Thoracic aorta (tissue), 2 donors: ENCODE measurements around the gene DDX23. TPM values are rescaled to one million over a fixed set of nuclear protein-coding genes. Genes with fewer than 3 reads are reported as not detected.

Source experiments
- ATAC-seq: fragments of 150-250 bp; one replicate; pipeline ENCODE4 v1.8.0; 2017; ENCODE audit warnings: low read depth; ENCODE audit not compliant: insufficient number of reproducible peaks, low FRiP score
- DNase-seq: peaks from one replicate; pipeline ENCODE4 v3.0.0-alpha.2; 2020; ENCODE audit warnings: low spot score
- H3K27ac ChIP-seq, 2 donors: fragments of 200-600 bp; sonication (generic); 1 replicate in 1 of 2; 2 replicates in 1 of 2; pipeline ENCODE4 v1.5.1; 2016; ENCODE audit warnings: mild to moderate bottlenecking in 2 of 2, moderate library complexity in 2 of 2
- H3K27me3 ChIP-seq: fragments of 200-600 bp; sonication (generic); replicated peaks from 2 replicates; pipeline ENCODE4 v1.6.0; 2016; ENCODE audit warnings: mild to moderate bottlenecking; ENCODE audit not compliant: insufficient read depth
- H3K36me3 ChIP-seq: fragments of 200-600 bp; sonication (generic); one replicate; pipeline ENCODE4 v1.5.1; 2016
- H3K4me1 ChIP-seq, 2 donors: fragments of 200-600 bp; sonication (generic); 1 replicate in 1 of 2; 2 replicates in 1 of 2; pipeline versions ENCODE4 v1.5.1 to v1.6.0; 2016; ENCODE audit warnings: low read depth in 2 of 2, mild to moderate bottlenecking in 1 of 2; ENCODE audit not compliant: control insufficient read depth in 1 of 2
- H3K4me3 ChIP-seq: fragments of 200-600 bp; sonication (generic); 2 replicates; pipeline ENCODE4 v1.5.1; 2016; ENCODE audit warnings: mild to moderate bottlenecking
- H3K9me3 ChIP-seq: fragments of 200-600 bp; sonication (generic); 2 replicates; pipeline ENCODE4 v1.5.1; 2016
- CTCF ChIP-seq: fragments of 200-600 bp; sonication (generic); IDR thresholded peaks from one replicate; pipeline ENCODE4 v1.5.1; 2019; ENCODE audit warnings: antibody characterized with exemption
- total RNA-seq, 2 donors: library from RNA; depleted of rRNA; stranded (reverse); fragments of >200 nt; gene quantifications; one replicate each; pipeline versions ENCODE4 v1.1.0 to v1.2.3, GENCODE V29; 2016

DDX23 gene
- total RNA-seq, 2 donors from 2014 or later: 53.7 to 92.6 TPM

- Histone ChIP-seq H3K4me1 (peaks cover 14 to 37% of the 10 kb centered on the region in 2 donors), H3K27ac (no peak within 1 kb of the TSS), H3K4me3 (peak within 1 kb of the TSS; percentile 91), H3K36me3 (no peaks in the 10 kb centered on the region), H3K9me3 (no peaks in the 10 kb centered on the region), H3K27me3 (no peaks in the 10 kb centered on the region)
- no peak for TF ChIP-seq CTCF
- DNase-seq (no peak), ATAC-seq (no peak)
These were observed 33.8 kb downstream of the DDX23 start, which contains the start of gene CACNB3 for GRCh38 chr12:48817873-48818830. Gene CACNB3, plus strand, starts transcription at chr12:48818496. Its CDS starts 434 bp downstream, at chr12:48818930.

GRCh38 chr12:48816143-48816854 is 35.7 kb downstream of the DDX23 start:
- H3K36me3 ChIP-seq: no peaks in the 10 kb centered on the region
- DNase-seq (no peak), ATAC-seq (no peak)
- H3K27ac ChIP-seq: peak overlapping the region in 1 of 2 donors; percentile 90
- H3K9me3 ChIP-seq: no peaks in the 10 kb centered on the region
- H3K27me3 ChIP-seq: no peaks in the 10 kb centered on the region
- H3K4me3 ChIP-seq: peak overlapping the region; percentile 82
- no peak for TF ChIP-seq CTCF
- peaks cover 14 to 37% of the 10 kb centered on the region in 2 donors for H3K4me1 ChIP-seq

GRCh38 chr12:48815126-48816110 is 36.5 kb downstream of the DDX23 start:
- DNase-seq (peak; percentile 28), ATAC-seq (peak; percentile 59)
- Histone ChIP-seq H3K4me1 (peaks cover 14 to 37% of the 10 kb centered on the region in 2 donors), H3K4me3 (peak overlapping the region; percentile 82), H3K27ac (peak overlapping the region; percentile 76 to 90), H3K27me3 (no peaks in the 10 kb centered on the region), H3K36me3 (no peaks in the 10 kb centered on the region), H3K9me3 (no peaks in the 10 kb centered on the region)
- no peak for TF ChIP-seq CTCF

GRCh38 chr12:48814262-48815125 is 37.5 kb downstream of the DDX23 start:
- Histone ChIP-seq H3K9me3 (no peaks in the 10 kb centered on the region), H3K36me3 (no peaks in the 10 kb centered on the region), H3K4me3 (peak overlapping the region; percentile 82), H3K27ac (peak overlapping the region; percentile 76 to 90), H3K27me3 (no peaks in the 10 kb centered on the region), H3K4me1 (peaks cover 14 to 37% of the 10 kb centered on the region in 2 donors)
- TF ChIP-seq CTCF: peak; percentile 97
- ATAC-seq (peak; percentile 72), DNase-seq (no peak)
